Fibroblast of the aortic adventitia (primary cell): ENCODE results near the gene TK2. TPM values are rescaled to one million over a fixed set of nuclear protein-coding genes. Genes with fewer than 3 reads are reported as not detected.

Source experiments
- DNase-seq: peaks from one replicate; pipeline ENCODE4 v3.0.0-alpha.2; 2010; ENCODE audit warnings: low read depth
- H3K4me3 ChIP-seq: 2 replicates; pipeline ENCODE4 v1.5.1; 2011; ENCODE audit warnings: low read depth, mild to moderate bottlenecking, control low read depth, low read length, moderate library complexity
- CTCF ChIP-seq: IDR thresholded peaks from 2 replicates; pipeline ENCODE4 v1.5.1; 2011; ENCODE audit warnings: mild to moderate bottlenecking, low read length, control low read depth, inconsistent platforms; ENCODE audit not compliant: insufficient read depth
- total RNA-seq: library from RNA; depleted of rRNA; stranded (reverse); fragments of >200 nt; gene quantifications from 2 replicates; pipeline ENCODE4 v1.2.3, GENCODE V29; 2012; ENCODE audit warnings: low replicate concordance

TK2 gene
- total RNA-seq, 1 donor, result 58.8 TPM

- peak; percentile 36 for DNase-seq
- H3K4me3 ChIP-seq, result no peak overlapping the region
- TF ChIP-seq CTCF, result no peak
Observed at GRCh38 chr16:66510711-66511601, 39.0 kb downstream of the TK2 start.

- no peak for TF ChIP-seq CTCF
- no peak for DNase-seq
Observed at GRCh38 chr16:66510298-66510697, 39.6 kb downstream of the TK2 start.

GRCh38 chr16:66509576-66509975, 40.3 kb downstream of the TK2 start:
- no peak overlapping the region for H3K4me3 ChIP-seq
- TF ChIP-seq CTCF, result no peak
- DNase-seq, result no peak

More at GRCh38 chr16:66510298-66510697, 39.6 kb downstream of the TK2 start:
- no peak overlapping the region for H3K4me3 ChIP-seq

- H3K4me3 ChIP-seq, result no peak overlapping the region
- no peak for DNase-seq
- no peak for TF ChIP-seq CTCF
Observed at GRCh38 chr16:66508914-66509496, 40.9 kb downstream of the TK2 start.

- no peak for TF ChIP-seq CTCF
- H3K4me3 ChIP-seq, result no peak overlapping the region
- peak; percentile 97 for DNase-seq
Observed at GRCh38 chr16:66508248-66508913, 41.5 kb downstream of the TK2 start.

- DNase-seq, result no peak
- H3K4me3 ChIP-seq, result no peak overlapping the region
- TF ChIP-seq CTCF, result no peak
Observed at GRCh38 chr16:66507731-66508239, 42.1 kb downstream of the TK2 start.
